Activated CD4-positive, alpha-beta T cell treated with anti-CD3 and anti-CD28 coated beads, Interleukin-2, amount 50 U/mL, for 48 hours (primary cell): ENCODE data around the gene TKFC.

Experiments used
- DNase-seq, 2 experiments: peaks; one replicate each; pipeline ENCODE4 v3.0.0-alpha.2; 2020

The TKFC gene

GRCh38 chr11:61332797-61333549 is at the start of gene TKFC, which contains the start of gene DDB1:
Gene TKFC, plus strand, starts transcription at chr11:61333228. Its CDS starts 1,501 bp downstream, at chr11:61334729.
Gene DDB1, minus strand, starts transcription at chr11:61333105. Its CDS starts 137 bp downstream, at chr11:61332968.
- DNase-seq = peak; percentile 98

- DNase-seq = no peak
Observed at GRCh38 chr11:61283613-61284012, 49.4 kb upstream of the TKFC start.

- DNase-seq = no peak
Observed at GRCh38 chr11:61287338-61287977, 45.6 kb upstream of the TKFC start.

GRCh38 chr11:61290905-61291690 is 41.9 kb upstream of the TKFC start:
- peak in 1 of 2 experiments; percentile 10 for DNase-seq

- DNase-seq = no peak
Observed at GRCh38 chr11:61292356-61292755, 40.7 kb upstream of the TKFC start.

- DNase-seq = peak; percentile 55 to 57
Observed at GRCh38 chr11:61293867-61294716, 38.9 kb upstream of the TKFC start.

GRCh38 chr11:61294717-61295595 is 38.1 kb upstream of the TKFC start, which contains the start of gene VWCE:
Gene VWCE, minus strand, starts transcription at chr11:61295316. Its CDS starts 279 bp downstream, at chr11:61295037.
- peak; percentile 72 to 78 for DNase-seq

GRCh38 chr11:61295596-61295926 is 37.5 kb upstream of the TKFC start:
- no peak for DNase-seq

GRCh38 chr11:61297341-61297740 is 35.7 kb upstream of the TKFC start:
- no peak for DNase-seq

- no peak for DNase-seq
Observed at GRCh38 chr11:61297746-61298145, 35.3 kb upstream of the TKFC start.

GRCh38 chr11:61298663-61299244 is 34.3 kb upstream of the TKFC start:
- no peak for DNase-seq

- no peak for DNase-seq
Observed at GRCh38 chr11:61302550-61302949, 30.5 kb upstream of the TKFC start.

GRCh38 chr11:61303725-61304124 is 29.3 kb upstream of the TKFC start:
- DNase-seq = no peak

- no peak for DNase-seq
Observed at GRCh38 chr11:61305417-61305816, 27.6 kb upstream of the TKFC start.

- DNase-seq = no peak
Observed at GRCh38 chr11:61306221-61306620, 26.8 kb upstream of the TKFC start.

- DNase-seq = no peak
Observed at GRCh38 chr11:61307354-61307753, 25.7 kb upstream of the TKFC start.

- DNase-seq = no peak
Observed at GRCh38 chr11:61309141-61309540, 23.9 kb upstream of the TKFC start.

GRCh38 chr11:61309739-61310138 is 23.3 kb upstream of the TKFC start:
- DNase-seq = no peak

- no peak for DNase-seq
Observed at GRCh38 chr11:61310749-61311148, 22.3 kb upstream of the TKFC start.

GRCh38 chr11:61315260-61315659 is 17.8 kb upstream of the TKFC start:
- DNase-seq = no peak
